Neutrophil (primary cell): ENCODE results near the gene MPC1L.
"Not testable (repeated sequence)": the region's sequence is repeated elsewhere in the genome, so short reads cannot be mapped to it uniquely, and the experiment has no call there.

Experiments used
- H3K27ac ChIP-seq: fragments of 200-600 bp; sonication (generic); 2 replicates; pipeline ENCODE4 v1.5.1; 2016; ENCODE audit warnings: mild to moderate bottlenecking, moderate library complexity
- H3K27me3 ChIP-seq: fragments of 200-600 bp; sonication (generic); 2 replicates; pipeline ENCODE4 v1.6.0; 2016; ENCODE audit warnings: mild to moderate bottlenecking
- H3K36me3 ChIP-seq: fragments of 200-600 bp; sonication (generic); 2 replicates; pipeline ENCODE4 v1.5.1; 2017
- H3K4me1 ChIP-seq, 2 experiments: fragments of 200-600 bp in 1 of 2; sonication (generic) in 1 of 2; 1 replicate in 1 of 2; 2 replicates in 1 of 2; pipeline versions ENCODE4 v1.5.1 to v1.6.1; 2013 to 2016; ENCODE audit warnings: low read depth in 1 of 2, low read length in 1 of 2, mild to moderate bottlenecking in 1 of 2, moderate library complexity in 1 of 2; ENCODE audit not compliant: control insufficient read depth in 1 of 2, insufficient read depth in 1 of 2
- H3K4me3 ChIP-seq, 2 experiments: fragments of 200-600 bp in 1 of 2; sonication (generic) in 1 of 2; 1 replicate in 1 of 2; 2 replicates in 1 of 2; pipeline ENCODE4 v1.5.1; 2013 to 2016; ENCODE audit warnings: low read depth in 1 of 2, low read length in 1 of 2, mild to moderate bottlenecking in 1 of 2, moderate library complexity in 1 of 2
- H3K9me3 ChIP-seq: fragments of 200-600 bp; sonication (generic); 2 replicates; pipeline ENCODE4 v1.5.1; 2016
- TF ChIP-seq, protein P1 (sequence below): fragments of 200-600 bp; sonication (generic); IDR thresholded peaks from 2 replicates; pipeline ENCODE4 v1.5.1; 2016; ENCODE audit warnings: antibody characterized with exemption

Gene MPC1L

DNA sequence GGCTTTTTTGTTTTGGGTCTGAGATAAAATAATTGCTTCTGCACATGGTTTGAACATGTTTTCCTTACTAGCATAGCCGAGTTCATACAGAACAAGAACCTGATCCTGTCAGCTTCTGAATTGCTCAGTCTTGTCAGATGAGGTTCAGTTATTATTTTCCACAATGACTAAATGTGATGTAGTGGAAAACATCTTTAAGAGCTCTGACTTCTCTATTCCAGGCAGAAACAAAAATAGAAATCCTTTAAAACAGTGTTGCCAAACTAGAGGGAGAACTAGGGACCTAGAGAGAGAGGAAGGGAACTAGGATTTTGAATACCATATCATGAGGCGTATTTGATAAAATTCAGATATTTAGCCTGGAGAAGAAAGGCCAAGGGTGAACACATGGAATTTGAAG is 40.4 kb upstream of the MPC1L start:
- Histone ChIP-seq H3K4me1 (peaks cover 34 to 44% of the 10 kb centered on the region in 2 experiments), H3K9me3 (no peaks in the 10 kb centered on the region), H3K4me3 (no peak overlapping the region), H3K27ac (no peak overlapping the region), H3K36me3 (no peaks in the 10 kb centered on the region), H3K27me3 (no peaks in the 10 kb centered on the region)
- TF ChIP-seq, protein P1, sequence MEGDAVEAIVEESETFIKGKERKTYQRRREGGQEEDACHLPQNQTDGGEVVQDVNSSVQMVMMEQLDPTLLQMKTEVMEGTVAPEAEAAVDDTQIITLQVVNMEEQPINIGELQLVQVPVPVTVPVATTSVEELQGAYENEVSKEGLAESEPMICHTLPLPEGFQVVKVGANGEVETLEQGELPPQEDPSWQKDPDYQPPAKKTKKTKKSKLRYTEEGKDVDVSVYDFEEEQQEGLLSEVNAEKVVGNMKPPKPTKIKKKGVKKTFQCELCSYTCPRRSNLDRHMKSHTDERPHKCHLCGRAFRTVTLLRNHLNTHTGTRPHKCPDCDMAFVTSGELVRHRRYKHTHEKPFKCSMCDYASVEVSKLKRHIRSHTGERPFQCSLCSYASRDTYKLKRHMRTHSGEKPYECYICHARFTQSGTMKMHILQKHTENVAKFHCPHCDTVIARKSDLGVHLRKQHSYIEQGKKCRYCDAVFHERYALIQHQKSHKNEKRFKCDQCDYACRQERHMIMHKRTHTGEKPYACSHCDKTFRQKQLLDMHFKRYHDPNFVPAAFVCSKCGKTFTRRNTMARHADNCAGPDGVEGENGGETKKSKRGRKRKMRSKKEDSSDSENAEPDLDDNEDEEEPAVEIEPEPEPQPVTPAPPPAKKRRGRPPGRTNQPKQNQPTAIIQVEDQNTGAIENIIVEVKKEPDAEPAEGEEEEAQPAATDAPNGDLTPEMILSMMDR = no peak

DNA sequence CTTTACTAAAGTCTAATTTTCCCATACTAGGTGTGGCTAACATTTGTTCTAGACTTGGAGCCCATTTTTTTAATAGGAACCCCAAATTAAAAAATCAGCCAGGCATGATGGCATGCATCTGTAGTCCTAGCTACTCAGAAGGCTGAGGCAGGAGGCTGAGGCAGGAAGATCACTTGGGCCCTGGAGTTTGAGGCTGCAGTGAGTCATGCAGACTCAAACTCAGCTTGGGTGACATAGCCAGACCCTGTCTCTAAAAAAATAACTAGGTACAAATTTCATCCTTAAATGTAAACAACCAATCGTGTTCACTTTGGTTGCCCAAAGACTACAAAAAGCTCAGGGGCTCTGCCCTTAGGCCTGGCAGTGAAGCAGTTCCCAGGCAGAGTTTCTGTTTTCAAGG is 35.6 kb upstream of the MPC1L start:
- H3K36me3 ChIP-seq = peaks cover 24% of the 10 kb centered on the region
- H3K4me3 ChIP-seq, H3K27me3 ChIP-seq, H3K27ac ChIP-seq, H3K4me1 ChIP-seq, H3K9me3 ChIP-seq: not testable (repeated sequence)

DNA sequence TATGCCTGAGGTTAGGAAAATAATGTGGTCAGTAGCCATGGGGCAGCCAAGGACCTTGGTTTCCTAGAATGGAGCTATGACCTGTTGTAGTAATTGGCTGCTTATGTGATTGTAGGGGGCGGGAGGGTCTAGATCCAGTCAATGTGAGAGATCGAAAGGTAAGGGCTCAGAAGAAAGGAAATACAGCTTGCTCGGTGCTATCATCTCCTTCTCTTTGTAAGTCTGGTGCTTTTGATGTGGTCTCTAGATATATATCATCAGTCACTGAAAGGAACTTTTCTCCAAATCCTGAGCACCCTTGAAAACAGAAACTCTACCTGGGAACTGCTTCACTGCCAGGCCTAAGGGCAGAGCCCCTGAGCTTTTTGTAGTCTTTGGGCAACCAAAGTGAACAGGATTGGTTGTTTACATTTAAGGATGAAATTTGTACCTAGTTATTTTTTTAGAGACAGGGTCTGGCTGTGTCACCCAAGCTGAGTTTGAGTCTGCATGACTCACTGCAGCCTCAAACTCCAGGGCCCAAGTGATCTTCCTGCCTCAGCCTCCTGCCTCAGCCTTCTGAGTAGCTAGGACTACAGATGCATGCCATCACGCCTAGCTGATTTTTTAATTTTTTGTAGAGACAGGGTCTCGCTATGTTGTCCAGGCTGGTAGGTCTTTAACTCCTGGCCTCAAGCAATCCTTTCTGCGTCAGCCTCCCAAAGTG is 33.5 kb upstream of the MPC1L start:
- H3K27me3 ChIP-seq, H3K4me1 ChIP-seq, H3K27ac ChIP-seq, H3K4me3 ChIP-seq, H3K9me3 ChIP-seq: not testable (repeated sequence)
- H3K36me3 ChIP-seq = peaks cover 35% of the 10 kb centered on the region

DNA sequence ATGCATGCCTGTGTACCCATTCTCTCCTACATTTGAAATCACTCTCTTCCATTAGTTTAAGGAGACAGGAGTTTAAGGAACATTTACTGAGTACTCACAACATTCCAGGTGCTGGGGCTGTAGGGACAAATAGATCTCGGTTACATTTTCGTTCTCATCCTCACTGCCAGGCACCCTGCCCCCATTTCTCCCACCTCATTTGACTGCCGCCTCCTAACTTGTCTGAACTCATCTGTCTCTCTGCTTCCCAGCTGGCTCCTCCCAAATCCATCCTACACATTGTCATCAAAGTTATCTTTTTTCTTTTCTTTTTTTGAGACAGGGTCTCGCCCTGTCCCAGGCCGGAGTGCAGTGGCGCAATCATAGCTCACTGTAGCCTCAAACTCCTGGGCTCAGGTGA is 19.8 kb upstream of the MPC1L start:
- TF ChIP-seq, protein P1 = no peak
- peaks cover 50% of the 10 kb centered on the region for H3K36me3 ChIP-seq

DNA sequence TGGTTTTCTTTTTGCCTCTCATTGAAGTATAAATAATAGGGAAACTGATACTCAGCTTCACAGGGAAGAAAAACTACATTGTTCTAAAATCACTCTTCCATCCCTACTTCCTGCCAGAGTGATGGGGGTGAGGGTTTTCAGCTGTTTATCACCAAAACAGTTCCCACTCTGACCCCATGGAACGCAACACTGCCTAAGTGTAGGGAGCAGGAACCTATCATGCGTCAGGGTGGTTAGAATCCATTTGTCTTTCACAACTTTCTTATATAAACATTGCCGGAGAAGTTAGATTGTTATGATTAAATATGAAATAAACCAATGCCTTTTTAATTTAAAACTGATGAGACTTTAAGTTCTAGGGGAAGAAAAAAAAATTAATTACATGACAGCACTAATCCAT is 15.8 kb upstream of the MPC1L start:
- H3K27me3 ChIP-seq = no peaks in the 10 kb centered on the region
- peaks cover 17% of the 10 kb centered on the region for H3K36me3 ChIP-seq
- TF ChIP-seq, protein P1 = no peak
- no peaks in the 10 kb centered on the region for H3K4me1 ChIP-seq
- no peaks in the 10 kb centered on the region for H3K9me3 ChIP-seq
- no peak overlapping the region for H3K4me3 ChIP-seq
- H3K27ac ChIP-seq = no peak overlapping the region

More for the DNA sequence above, 19.8 kb upstream of the MPC1L start:
- H3K9me3 ChIP-seq = no peaks in the 10 kb centered on the region
- H3K4me1 ChIP-seq = no peaks in the 10 kb centered on the region
- no peaks in the 10 kb centered on the region for H3K27me3 ChIP-seq
- no peak overlapping the region for H3K4me3 ChIP-seq
- H3K27ac ChIP-seq = no peak overlapping the region

DNA sequence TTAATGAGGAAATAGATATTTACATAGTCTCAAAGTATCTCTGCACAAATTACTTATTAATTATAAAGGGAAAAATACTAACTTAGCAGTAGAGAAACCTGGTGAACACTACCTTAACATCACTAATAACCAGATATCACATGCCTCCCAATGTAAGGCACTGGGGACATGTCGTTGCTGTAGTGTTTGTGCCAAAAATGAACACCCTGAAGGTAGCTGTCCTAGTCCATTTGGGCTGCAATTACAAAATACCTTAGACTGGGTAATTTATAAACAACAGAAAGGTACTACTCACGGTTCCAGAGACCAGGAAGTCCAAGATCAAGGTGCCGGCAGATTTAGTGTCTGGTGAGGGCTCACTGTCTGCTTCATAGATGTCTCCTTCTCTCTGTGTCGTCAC is 10.7 kb upstream of the MPC1L start:
- Histone ChIP-seq H3K4me1 (no peaks in the 10 kb centered on the region), H3K36me3 (no peaks in the 10 kb centered on the region), H3K4me3 (no peak overlapping the region), H3K27me3 (no peaks in the 10 kb centered on the region), H3K27ac (no peak overlapping the region), H3K9me3 (no peaks in the 10 kb centered on the region)
- TF ChIP-seq, protein P1 = no peak
